HT-29 (cell line): ENCODE data around the gene UGGT1. TPM values are rescaled to one million over a fixed set of nuclear protein-coding genes. Genes with fewer than 3 reads are reported as not detected.

Experiments used
- DNase-seq: peaks from one replicate; pipeline ENCODE4 v3.0.0-alpha.2; 2015; ENCODE audit warnings: low spot score
- small RNA-seq: library from RNA; depleted of rRNA; stranded (forward); fragments of <200 nt; gene quantifications from one replicate; pipeline ENCODE3, GENCODE V24; 2014
- total RNA-seq: library from RNA; depleted of rRNA; stranded (reverse); fragments of >200 nt; shearing (Covaris generic); gene quantifications from 2 replicates; pipeline ENCODE4 v1.2.3, GENCODE V29; 2014; rRNA removed

Gene UGGT1
- total RNA-seq, 1 experiment from 2014 or later = 27.0 TPM

GRCh38 chr2:128217671-128218070, 126.7 kb downstream of the UGGT1 start:
- no peak for DNase-seq

GRCh38 chr2:128219891-128220290, 128.9 kb downstream of the UGGT1 start:
- DNase-seq = no peak

GRCh38 chr2:128227862-128228261, 136.9 kb downstream of the UGGT1 start:
- DNase-seq = no peak

DNA sequence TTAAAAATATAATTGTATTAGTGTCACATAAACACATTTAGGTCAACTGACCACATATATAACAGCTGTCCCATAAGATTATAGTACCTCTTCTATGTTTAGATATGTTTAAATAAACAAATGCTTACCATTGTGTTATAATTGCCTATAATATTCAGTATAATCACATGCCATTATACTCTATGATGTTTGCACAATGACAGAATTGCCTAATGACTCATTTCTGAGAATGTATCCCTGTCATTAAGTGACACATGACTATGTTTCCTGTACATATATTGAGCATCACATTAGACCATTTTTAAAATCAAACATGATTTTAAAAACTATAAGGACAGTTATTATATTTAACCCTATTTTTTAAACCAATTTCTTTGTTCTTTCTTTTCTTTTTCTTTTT, 137.9 kb downstream of the UGGT1 start:
- DNase-seq = peak; percentile 17

DNA sequence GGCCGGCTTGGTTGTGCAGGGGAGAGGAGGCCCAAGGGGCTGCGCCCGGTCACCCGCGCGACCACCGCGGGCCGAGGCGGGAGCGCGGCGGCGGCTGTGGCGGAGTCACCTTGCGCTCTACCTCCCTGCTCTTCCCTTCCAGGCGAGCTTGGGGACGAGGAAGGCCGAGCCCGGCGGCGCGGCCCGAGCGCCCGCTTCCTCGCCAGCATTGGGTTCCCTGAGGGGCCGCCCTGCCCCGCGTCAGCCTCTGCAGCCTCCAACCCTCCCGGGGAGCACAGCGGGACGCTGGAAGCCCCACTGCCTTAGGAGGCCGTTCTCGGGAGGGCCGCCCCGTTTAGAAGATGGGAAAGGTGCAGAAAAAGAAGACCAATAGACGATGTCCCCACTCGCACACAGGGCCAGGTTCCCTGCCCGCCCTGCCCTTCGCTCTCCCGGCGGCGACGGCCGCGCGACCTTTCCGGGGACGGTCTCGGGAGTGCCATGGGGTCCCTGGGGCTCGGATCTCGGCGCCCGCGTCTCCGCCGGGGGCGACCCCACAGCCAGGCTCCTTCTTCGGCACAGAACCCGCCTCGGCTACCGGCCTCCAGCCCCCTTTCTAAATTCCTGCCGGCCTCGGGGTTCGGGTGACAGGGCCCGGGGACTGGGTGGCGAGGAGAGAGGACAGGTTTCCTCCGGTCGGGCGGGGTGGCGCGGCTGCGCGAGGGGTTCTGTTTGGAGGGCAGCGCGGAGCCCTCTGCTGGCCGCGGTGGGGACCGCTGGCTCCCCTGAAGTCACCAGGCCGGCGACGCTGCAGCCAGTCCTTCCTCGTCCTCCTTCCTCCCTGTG, 142.2 kb downstream of the UGGT1 start:
- peak; percentile 86 for DNase-seq

GRCh38 chr2:128233790-128234395, 142.9 kb downstream of the UGGT1 start:
- DNase-seq = no peak

GRCh38 chr2:128234613-128235012, 143.6 kb downstream of the UGGT1 start:
- no peak for DNase-seq

GRCh38 chr2:128235581-128235980, 144.6 kb downstream of the UGGT1 start:
- no peak for DNase-seq

DNA sequence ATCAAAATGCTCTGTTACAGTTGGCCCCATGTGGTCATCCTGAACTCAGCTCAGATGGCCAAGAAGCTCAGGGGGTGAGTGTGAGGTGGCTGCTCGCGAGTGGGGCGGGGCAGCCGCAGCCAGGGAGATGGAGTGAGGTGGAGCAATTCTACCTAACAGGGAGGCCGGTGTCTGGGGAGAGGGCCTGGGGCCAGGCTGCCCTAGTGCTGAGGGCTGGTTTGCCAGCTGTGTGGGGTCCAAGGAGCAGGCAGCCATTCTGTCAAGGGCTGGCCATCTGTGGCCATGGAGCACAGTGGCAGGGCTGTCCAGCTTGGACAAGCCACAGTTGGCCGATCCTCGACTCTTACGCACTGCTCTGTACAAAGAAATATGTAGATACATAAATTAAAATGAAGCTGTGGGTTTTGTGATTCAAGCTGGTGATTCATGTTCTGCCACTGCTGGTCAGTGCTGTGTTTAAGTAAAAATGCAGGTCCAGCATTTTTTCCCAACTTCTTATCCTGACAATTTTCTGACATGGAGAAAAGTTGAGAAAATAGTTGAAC, 145.6 kb downstream of the UGGT1 start:
- DNase-seq = no peak

GRCh38 chr2:128237081-128237534, 146.1 kb downstream of the UGGT1 start:
- DNase-seq = no peak

- no peak for DNase-seq
These were observed 147.1 kb downstream of the UGGT1 start for GRCh38 chr2:128237911-128238697.

DNA sequence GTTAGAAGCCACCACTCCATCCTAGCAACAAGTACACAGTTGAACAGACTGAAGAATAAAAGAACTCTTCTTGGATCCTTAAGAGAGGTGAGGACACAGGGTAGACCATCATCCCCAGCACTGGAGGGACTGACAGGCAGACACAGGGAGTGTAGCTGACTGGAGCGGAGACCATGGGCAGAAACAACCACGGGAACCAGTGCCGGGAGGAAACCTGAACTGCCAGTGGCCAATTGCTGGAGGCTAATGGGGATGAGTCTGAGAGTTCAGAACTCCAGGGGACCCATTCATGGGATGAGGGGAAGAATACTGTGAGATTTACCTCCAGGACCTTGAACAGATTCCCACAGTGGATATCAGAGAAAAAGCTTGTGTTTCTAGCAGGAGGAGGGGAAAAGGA, 150.9 kb downstream of the UGGT1 start:
- no peak for DNase-seq

Small RNAs within 50 kb of the gene (small RNA-seq; reads per million reads assigned to genes)
- gene AC108059.2 (not detected), gene AC108059.3 (not detected), gene DYNLT3P2 (not detected), gene RF00019 (not detected)

Other genes with a start within 250 kb of the UGGT1 start
- 14.0 and 17.8 TPM in 2 replicates for gene POLR2D, start 233.0 kb upstream of the UGGT1 start, total RNA-seq
- 8.7 and 10.5 TPM in 2 replicates for gene AMMECR1L, start 205.2 kb upstream of the UGGT1 start, total RNA-seq
- gene SAP130, start 63.1 kb upstream of the UGGT1 start, total RNA-seq = 10.5 and 19.8 TPM in 2 replicates
- gene HS6ST1, start 227.7 kb downstream of the UGGT1 start, total RNA-seq = 17.6 and 17.7 TPM in 2 replicates